GM12878 (cell line): ENCODE data around the gene CYP8B1. TPM values are rescaled to one million over a fixed set of nuclear protein-coding genes. Genes with fewer than 3 reads are reported as not detected.

Experiments used
- ATAC-seq: fragments of 200-7000 bp; cut with Tn5 transposase; 3 replicates; pipeline ENCODE4 v1.9.1; 2020; ENCODE audit warnings: mild to moderate bottlenecking, moderate library complexity
- BruUV-seq: library from RNA; stranded (reverse); fragments of 400-500 nt; replicated peaks from 2 replicates; lab custom pipeline; 2021; lab: Mats Ljungman, UMichigan
- CTCF ChIA-PET: fragments of 300-600 bp; sonication (Branson Sonifier 250); formaldehyde crosslinking; extraction: SDS; loops from one replicate; lab custom pipeline; 2021; ENCODE audit warnings: inconsistent platforms; lab: Yijun Ruan, JAX
- POLR2A ChIA-PET: fragments of 350-600 bp; formaldehyde crosslinking; extraction: SDS; loops from one replicate; lab custom pipeline; 2021; ENCODE audit warnings: inconsistent platforms; lab: Charles Lee
- RAD21 ChIA-PET: fragments of 300-600 bp; sonication (Branson Sonifier 250); formaldehyde crosslinking; loops from one replicate; lab custom pipeline; 2023; ENCODE audit warnings: antibody characterized with exemption; ENCODE audit not compliant: unreplicated experiment; lab: Charles Lee
- SMC1A ChIA-PET: fragments of 300-600 bp; sonication (Branson Sonifier 250); formaldehyde crosslinking; loops from one replicate; lab custom pipeline; 2023; ENCODE audit not compliant: unreplicated experiment, uncharacterized antibody; lab: Charles Lee
- DNase-seq: peaks from one replicate; pipeline ENCODE4 v3.0.0-alpha.2; 2011; ENCODE audit warnings: low read depth, low spot score
- FAIRE-seq: peaks from 3 replicates; lab custom pipeline; 2011; peaks lifted over from hg19 to GRCh38; lab: Jason Lieb, UNC
- H2AFZ ChIP-seq: 2 replicates; pipeline ENCODE4 v1.6.0; 2011; ENCODE audit warnings: low read depth, low read length, control low read depth; ENCODE audit not compliant: control insufficient read depth
- H3K27ac ChIP-seq: 2 replicates; pipeline ENCODE4 v1.5.1; 2011; ENCODE audit warnings: control low read depth; ENCODE audit not compliant: control insufficient read depth, insufficient read depth
- H3K27me3 ChIP-seq, 2 experiments: replicated peaks in 1 of 2; 2 replicates each; pipeline versions ENCODE4 v1.6.0 to v1.6.1; 2011; ENCODE audit warnings: low read length in 1 of 2; ENCODE audit not compliant: control insufficient read depth in 2 of 2, insufficient read depth in 2 of 2
- H3K36me3 ChIP-seq, 2 experiments: 2 replicates each; pipeline ENCODE4 v1.5.1; 2011; ENCODE audit warnings: low read length in 1 of 2; ENCODE audit not compliant: control insufficient read depth in 2 of 2, insufficient read depth in 2 of 2
- H3K4me1 ChIP-seq: 2 replicates; pipeline ENCODE4 v1.6.1; 2011; ENCODE audit warnings: mild to moderate bottlenecking, low read length, moderate library complexity, mixed read lengths; ENCODE audit not compliant: control insufficient read depth, insufficient read depth
- H3K4me2 ChIP-seq: 2 replicates; pipeline ENCODE4 v1.6.0; 2011; ENCODE audit warnings: control low read depth; ENCODE audit not compliant: control insufficient read depth, insufficient read depth
- H3K4me3 ChIP-seq: fragments of 200-600 bp; sonication (generic); 2 replicates; pipeline ENCODE4 v1.5.1; 2016
- H3K79me2 ChIP-seq: 2 replicates; pipeline ENCODE4 v1.6.0; 2011; ENCODE audit warnings: low read length; ENCODE audit not compliant: control insufficient read depth, insufficient read depth
- H3K9ac ChIP-seq: 2 replicates; pipeline ENCODE4 v1.8.0; 2011; ENCODE audit warnings: low read length, control low read depth, mixed read lengths; ENCODE audit not compliant: control insufficient read depth, insufficient read depth
- H3K9me3 ChIP-seq: replicated peaks from 3 replicates; pipeline ENCODE4 v1.5.1; 2011; ENCODE audit warnings: mild to moderate bottlenecking, low read length; ENCODE audit not compliant: control insufficient read depth, insufficient read depth
- H4K20me1 ChIP-seq: 2 replicates; pipeline ENCODE4 v1.6.0; 2011; ENCODE audit not compliant: control insufficient read depth, insufficient read depth
- CEBPB ChIP-seq, 2 experiments: fragments of 150-350 bp in 1 of 2; IDR thresholded peaks; 2 replicates each; pipeline ENCODE4 v1.6.1; 2012 to 2014; ENCODE audit warnings: low read depth in 2 of 2, low read length in 2 of 2, borderline replicate concordance in 1 of 2, inconsistent platforms in 1 of 2
- EZH2 ChIP-seq: IDR thresholded peaks from 2 replicates; pipeline ENCODE4 v1.6.1; 2012; ENCODE audit warnings: low read depth, mild to moderate bottlenecking, control low read depth, inconsistent platforms, low read length, borderline replicate concordance; ENCODE audit not compliant: control insufficient read depth
- POLR2AphosphoS2 ChIP-seq: IDR thresholded peaks from 2 replicates; pipeline ENCODE4 v1.6.1; 2011; ENCODE audit warnings: low read depth, mild to moderate bottlenecking, low read length, improper control_type of control experiment, moderate library complexity
- SMC3 ChIP-seq: IDR thresholded peaks from 2 replicates; pipeline ENCODE4 v1.6.1; 2011; ENCODE audit warnings: low read length, improper control_type of control experiment, borderline replicate concordance
- SREBF2 ChIP-seq: IDR thresholded peaks from 2 replicates; pipeline ENCODE4 v1.6.1; 2012; ENCODE audit warnings: mild to moderate bottlenecking, low read length
- USF2 ChIP-seq: IDR thresholded peaks from 2 replicates; pipeline ENCODE4 v1.6.1; 2011; ENCODE audit warnings: low read depth, low read length, improper control_type of control experiment, borderline replicate concordance
- ZNF274 ChIP-seq: IDR thresholded peaks from one replicate; pipeline ENCODE4 v1.8.0; 2011; ENCODE audit not compliant: insufficient read length, insufficient read depth
- ZSCAN29 ChIP-seq: fragments of 450-650 bp; IDR thresholded peaks from 2 replicates; pipeline ENCODE4 v1.6.1; 2017; ENCODE audit warnings: mild to moderate bottlenecking, moderate library complexity
- WGBS: methylation state at CpG from one replicate; pipeline ENCODE4 v1.1.6; 2016; ENCODE audit warnings: low lambda C conversion rate; ENCODE audit not compliant: insufficient replicate concordance, insufficient coverage; ENCODE audit errors: missing lambda C conversion rate; 5-methylcytosine and 5-hydroxymethylcytosine counted together
- in situ Hi-C: fragments of 300-500 bp; cut with MboI; formaldehyde crosslinking; loops from 9 replicates; pipeline ENCODE4 v1.14.3; 2018; ENCODE audit warnings: mixed read lengths
- intact Hi-C: fragments of 100-400 bp; cut with micrococcal nuclease; formaldehyde crosslinking; loops from one replicate; pipeline ENCODE4 v1.14.2; 2022; ENCODE audit not compliant: unreplicated experiment
- polyA plus RNA-seq, 11 experiments: library from polyadenylated mRNA; depleted of rRNA in 4 of 11; unstranded in 6 of 11; stranded (reverse) in 5 of 11; fragments of >200 nt; fragmentation: Nextera tagmentation in 4 of 11; fragmentation: Illumina TruSeq in 1 of 11; extraction: Ambion mirVana in 4 of 11; extraction: Trizol in 1 of 11; gene quantifications; 1 replicate in 1 of 11; 2 replicates in 10 of 11; pipeline versions ENCODE4 v1.2.1 to v1.2.3, GENCODE V29; 2011 to 2016; ENCODE audit warnings: inconsistent platforms in 2 of 11, missing spikeins in 2 of 11, low read depth in 1 of 11
- total RNA-seq, 4 experiments: library from RNA; depleted of rRNA in 3 of 4; stranded (reverse); fragments of >200 nt in 3 of 4; fragmentation: Illumina TruSeq in 1 of 4; extraction: Trizol in 1 of 4; gene quantifications; 2 replicates each; pipeline versions ENCODE4 v1.2.1 to v1.2.3, GENCODE V29; 2013 to 2021
- TF ChIP-seq, protein P1 (sequence below): fragments of 450-650 bp; IDR thresholded peaks from 2 replicates; pipeline ENCODE4 v1.6.1; 2017; ENCODE audit warnings: low read depth, mild to moderate bottlenecking, moderate library complexity

Gene CYP8B1
- total and polyA plus RNA-seq, 10 of the 15 experiments (the other 5 are each of a cell fraction or from before 2014, with no cell fraction given): 0.08 TPM; not detected in 9

DNA sequence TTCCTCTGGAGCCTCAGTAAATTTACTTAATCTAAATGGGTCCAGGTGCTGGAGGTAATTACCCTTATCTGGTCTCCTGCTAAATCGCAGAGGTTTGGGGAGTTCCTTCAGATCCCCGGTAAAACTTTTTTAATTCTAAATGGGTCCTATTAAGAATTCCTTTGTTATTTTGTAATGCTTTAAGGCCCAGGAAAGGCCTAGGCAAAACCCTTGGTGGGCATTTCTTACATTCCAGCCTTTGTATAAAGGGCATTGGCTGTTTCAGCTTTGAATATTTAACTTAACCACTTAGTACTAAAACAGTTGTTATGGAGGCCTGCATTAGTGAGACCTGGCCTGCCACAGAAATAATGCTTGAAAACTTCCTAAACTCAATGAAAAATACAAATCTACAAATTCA lies 15.4 kb upstream of the CYP8B1 start (continued):
- TF ChIP-seq, protein P1, sequence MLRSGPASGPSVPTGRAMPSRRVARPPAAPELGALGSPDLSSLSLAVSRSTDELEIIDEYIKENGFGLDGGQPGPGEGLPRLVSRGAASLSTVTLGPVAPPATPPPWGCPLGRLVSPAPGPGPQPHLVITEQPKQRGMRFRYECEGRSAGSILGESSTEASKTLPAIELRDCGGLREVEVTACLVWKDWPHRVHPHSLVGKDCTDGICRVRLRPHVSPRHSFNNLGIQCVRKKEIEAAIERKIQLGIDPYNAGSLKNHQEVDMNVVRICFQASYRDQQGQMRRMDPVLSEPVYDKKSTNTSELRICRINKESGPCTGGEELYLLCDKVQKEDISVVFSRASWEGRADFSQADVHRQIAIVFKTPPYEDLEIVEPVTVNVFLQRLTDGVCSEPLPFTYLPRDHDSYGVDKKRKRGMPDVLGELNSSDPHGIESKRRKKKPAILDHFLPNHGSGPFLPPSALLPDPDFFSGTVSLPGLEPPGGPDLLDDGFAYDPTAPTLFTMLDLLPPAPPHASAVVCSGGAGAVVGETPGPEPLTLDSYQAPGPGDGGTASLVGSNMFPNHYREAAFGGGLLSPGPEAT: no peak
- TF ChIP-seq ZSCAN29 (no peak), POLR2AphosphoS2 (no peak), SREBF2 (no peak), CEBPB (IDR thresholded peaks at IDR 0.05; ENCODE audit: borderline replicate concordance in 1 of 2, low read depth in 2 of 2, low read length in 2 of 2) (no peak)

DNA sequence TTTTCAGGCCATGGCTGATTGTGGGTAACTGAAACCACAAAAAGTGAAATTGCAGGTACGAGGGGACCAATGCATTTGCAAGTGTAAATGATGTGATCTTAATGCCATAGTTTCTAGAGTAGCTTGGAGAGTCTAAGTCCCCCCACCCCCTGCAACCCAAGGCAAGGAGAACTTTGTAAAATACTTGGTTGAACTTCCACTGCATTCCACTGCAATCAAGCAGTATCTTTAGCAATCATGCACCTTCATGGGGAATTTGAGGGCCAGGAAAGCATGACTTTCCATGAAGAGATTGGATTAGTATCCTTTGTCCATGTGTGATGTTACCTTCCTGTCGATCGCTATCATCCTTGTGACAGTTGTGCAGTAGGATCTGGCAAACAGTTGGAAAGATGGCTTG lies 11.4 kb upstream of the CYP8B1 start:
- intact Hi-C loops: no loop called here
- BruUV-seq: no TSS peak
- CTCF ChIA-PET: no interaction called here
- in situ Hi-C loops: no loop called here
- no peak for DNase-seq
- H3K27ac ChIP-seq: no peak overlapping the region
- SMC1A ChIA-PET: interaction anchor here (2.3 kb wide), 1 partner anchor 107 kb away, joined by 7 read pairs; no protein-coding TSS in a partner anchor
- no peak overlapping the region for H2AFZ ChIP-seq
- ATAC-seq: no peak
- no peaks in the 10 kb centered on the region for H4K20me1 ChIP-seq
- 56% methylated on average over 3 of the region's 3 CpGs for WGBS
- no peaks in the 10 kb centered on the region for H3K4me1 ChIP-seq
- H3K36me3 ChIP-seq: no peaks in the 10 kb centered on the region
- no peak overlapping the region for H3K4me3 ChIP-seq
- RAD21 ChIA-PET: no interaction called here
- TF ChIP-seq EZH2 (no peak), ZNF274 (no peak), SMC3 (no peak), USF2 (no peak)
- FAIRE-seq: no peak
- H3K4me2 ChIP-seq: no peak overlapping the region
- H3K79me2 ChIP-seq: no peaks in the 10 kb centered on the region
- POLR2A ChIA-PET: no interaction called here
- no peaks in the 10 kb centered on the region; the same call in 1 of the 3 replicates for H3K9me3 ChIP-seq
- no peak overlapping the region for H3K9ac ChIP-seq
- 0 out of 4 replicates have a peak, but pooled peaks cover 0 to 3% of the 10 kb centered on the region in 2 experiments for H3K27me3 ChIP-seq
